Activated naive CD4-positive, alpha-beta T cell treated with anti-CD3 and anti-CD28 coated beads, Interleukin-2, amount 50 U/mL, for 16 hours (primary cell): Measurements from ENCODE around the gene PKLR.
"Not testable (repeated sequence)": the region's sequence is repeated elsewhere in the genome, so short reads cannot be mapped to it uniquely, and the experiment has no call there.

Source experiments
- DNase-seq: peaks from one replicate; pipeline ENCODE4 v3.0.0-alpha.2; 2020

The PKLR gene

GRCh38 chr1:155316922-155317321 lies 15.7 kb upstream of the PKLR start:
- DNase-seq, result no peak

GRCh38 chr1:155313261-155313660 lies 12.0 kb upstream of the PKLR start:
- no peak for DNase-seq

GRCh38 chr1:155309423-155310021 lies 8.3 kb upstream of the PKLR start:
- DNase-seq, result no peak

- DNase-seq, result peak; percentile 97
These were observed 7.5 kb upstream of the PKLR start, which contains the start of gene FDPS for GRCh38 chr1:155308493-155309422. Gene FDPS (plus strand): TSS chr1:155308866. CDS start chr1:155309790, 924 bp downstream.

GRCh38 chr1:155307247-155307740 lies 6.1 kb upstream of the PKLR start:
- no peak for DNase-seq

GRCh38 chr1:155305881-155306391 lies 4.7 kb upstream of the PKLR start:
- DNase-seq, result no peak

GRCh38 chr1:155304558-155305063 lies 3.4 kb upstream of the PKLR start:
- no peak for DNase-seq

- no peak for DNase-seq
These were observed 497 bp downstream of the PKLR start for GRCh38 chr1:155300553-155301329.

GRCh38 chr1:155300024-155300423 lies 1.2 kb downstream of the PKLR start:
- no peak for DNase-seq

GRCh38 chr1:155297384-155297783 lies 3.9 kb downstream of the PKLR start:
- DNase-seq, result no peak

- no peak for DNase-seq
These were observed 4.6 kb downstream of the PKLR start for GRCh38 chr1:155296661-155297060.

GRCh38 chr1:155295942-155296267 lies 5.3 kb downstream of the PKLR start:
- DNase-seq, result no peak

GRCh38 chr1:155295183-155295941 lies 5.9 kb downstream of the PKLR start:
- DNase-seq, result no peak

GRCh38 chr1:155294520-155295182 lies 6.6 kb downstream of the PKLR start:
- no peak for DNase-seq

- no peak for DNase-seq
These were observed 8.0 kb downstream of the PKLR start for GRCh38 chr1:155293086-155293749.

GRCh38 chr1:155291006-155291405 lies 10.2 kb downstream of the PKLR start:
- not testable (repeated sequence) for DNase-seq

GRCh38 chr1:155287987-155288543 lies 13.2 kb downstream of the PKLR start:
- no peak for DNase-seq

GRCh38 chr1:155286544-155286943 lies 14.7 kb downstream of the PKLR start:
- DNase-seq, result no peak

- no peak for DNase-seq
These were observed 15.6 kb downstream of the PKLR start for GRCh38 chr1:155285631-155286044.

GRCh38 chr1:155285063-155285462 lies 16.2 kb downstream of the PKLR start:
- no peak for DNase-seq

- DNase-seq, result no peak
These were observed 16.8 kb downstream of the PKLR start for GRCh38 chr1:155284476-155284875.
